ENCODE measurements around the gene MC1R.

The MC1R gene

GRCh38 chr16:89936034-89936433 is 17.4 kb downstream of the MC1R start:
- no peak for DNase-seq

- no peak for DNase-seq
Measured at GRCh38 chr16:89936508-89936907, 17.8 kb downstream of the MC1R start.

GRCh38 chr16:89936981-89937380 is 18.3 kb downstream of the MC1R start:
- no peak for DNase-seq

GRCh38 chr16:89938175-89938885 is 19.7 kb downstream of the MC1R start:
- DNase-seq = no peak

- DNase-seq = no peak
Measured at GRCh38 chr16:89944773-89945172, 26.1 kb downstream of the MC1R start.

- no peak for DNase-seq
Measured at GRCh38 chr16:89945654-89946053, 27.0 kb downstream of the MC1R start.

GRCh38 chr16:89946515-89946914 is 27.9 kb downstream of the MC1R start:
- DNase-seq = no peak

- no peak for DNase-seq
Measured at GRCh38 chr16:89949121-89949742, 30.6 kb downstream of the MC1R start.

GRCh38 chr16:89949756-89950155 is 31.1 kb downstream of the MC1R start:
- DNase-seq = no peak

GRCh38 chr16:89951509-89951908 is 32.8 kb downstream of the MC1R start:
- no peak for DNase-seq

- DNase-seq = no peak
Measured at GRCh38 chr16:89952049-89952448, 33.4 kb downstream of the MC1R start.

GRCh38 chr16:89952551-89952950 is 33.9 kb downstream of the MC1R start:
- no peak for DNase-seq

GRCh38 chr16:89953671-89954406 is 35.2 kb downstream of the MC1R start:
- DNase-seq = no peak

- DNase-seq = no peak
Measured at GRCh38 chr16:89954462-89954861, 35.8 kb downstream of the MC1R start.

- no peak for DNase-seq
Measured at GRCh38 chr16:89955001-89955685, 36.5 kb downstream of the MC1R start.

- no peak for DNase-seq
Measured at GRCh38 chr16:89956505-89957215, 38.0 kb downstream of the MC1R start.

- DNase-seq = no peak
Measured at GRCh38 chr16:89957216-89957785, 38.6 kb downstream of the MC1R start.

GRCh38 chr16:89958068-89958467 is 39.4 kb downstream of the MC1R start:
- DNase-seq = peak; percentile 15

- no peak for DNase-seq
Measured at GRCh38 chr16:89958596-89958995, 39.9 kb downstream of the MC1R start.

GRCh38 chr16:89960966-89961365 is 42.3 kb downstream of the MC1R start:
- no peak for DNase-seq

- no peak for DNase-seq
Measured at GRCh38 chr16:89961920-89962319, 43.3 kb downstream of the MC1R start.

GRCh38 chr16:89962754-89963498 is 44.3 kb downstream of the MC1R start:
- no peak for DNase-seq
